Prostate gland (tissue), 2 donors: ENCODE results near the gene VAV2.

ENCODE experiments used
- CTCF ChIP-seq, 4 experiments: fragments of 200-600 bp in 2 of 4; fragments of 450-650 bp in 2 of 4; sonication (generic) in 2 of 4; IDR thresholded peaks; 1 replicate in 3 of 4; 2 replicates in 1 of 4; pipeline ENCODE4 v1.5.1; 2016 to 2019; ENCODE audit warnings: antibody characterized with exemption in 4 of 4, mild to moderate bottlenecking in 2 of 4, moderate library complexity in 2 of 4
- POLR2AphosphoS5 ChIP-seq: sonication (generic); formaldehyde crosslinking; IDR thresholded peaks from one replicate; pipeline ENCODE4 v1.6.1; 2017; ENCODE audit warnings: antibody characterized with exemption

- TF ChIP-seq POLR2AphosphoS5 (no peak), CTCF (IDR thresholded peaks at IDR 0.05) (no peak)
Observed at GRCh38 chr9:133905493-133905892, 86.6 kb downstream of the VAV2 start.
